GM21576 (cell line): ENCODE data around the gene FAM170B.

Experiments used
- ATAC-seq: cut with Tn5 transposase; IDR thresholded peaks from one replicate; pipeline ENCODE4 v1.9.1; 2021; ENCODE audit warnings: mild to moderate bottlenecking, moderate library complexity; ENCODE audit not compliant: unreplicated experiment

Gene FAM170B

DNA sequence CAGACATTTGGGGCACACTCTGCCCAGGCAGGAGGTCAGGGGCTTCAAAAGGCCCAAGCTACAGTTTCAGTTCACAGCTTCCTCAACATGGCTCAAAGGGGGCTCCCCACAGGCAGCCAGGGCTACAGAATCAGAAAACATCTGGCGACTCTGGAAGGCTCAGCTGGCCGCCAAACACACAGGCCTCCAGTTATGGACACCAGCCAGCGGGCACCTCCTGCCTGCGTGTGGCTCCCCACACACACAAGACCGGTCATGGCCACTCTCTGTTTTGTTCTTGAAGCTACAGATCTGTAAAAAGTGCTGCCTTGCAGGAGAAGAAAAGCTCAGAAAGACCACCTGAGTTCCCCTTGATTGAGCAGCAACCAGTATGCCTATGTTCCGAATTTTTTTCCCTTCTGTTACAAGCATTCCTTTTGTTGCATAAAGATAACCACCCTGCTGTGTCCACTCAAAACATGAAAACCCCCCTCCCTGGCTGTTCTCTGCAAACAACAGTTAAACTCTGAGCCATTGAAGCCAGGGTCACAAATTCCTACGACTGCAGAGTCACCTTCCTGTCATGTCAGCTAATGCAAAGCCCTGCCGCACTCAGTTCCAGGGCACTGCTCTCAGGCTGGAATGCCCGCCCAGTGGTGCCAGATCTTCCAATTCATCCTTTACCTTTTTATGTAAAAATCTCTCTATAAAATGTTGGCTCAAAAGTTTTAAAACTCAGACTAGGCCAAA is 52.1 kb downstream of the FAM170B start:
- ATAC-seq = no peak
